M059J (cell line): ENCODE measurements around the gene BLM. TPM values are rescaled to one million over a fixed set of nuclear protein-coding genes. Genes with fewer than 3 reads are reported as not detected.
A peak's percentile ranks its signal among the peaks of the same experiment; 100 is the strongest.
"Not testable (repeated sequence)": the region's sequence is repeated elsewhere in the genome, so short reads cannot be mapped to it uniquely, and the experiment has no call there.

Source experiments
- DNase-seq: peaks from one replicate; pipeline ENCODE4 v3.0.0-alpha.2; 2012; ENCODE audit warnings: low read depth
- total RNA-seq: library from RNA; depleted of rRNA; stranded (reverse); fragments of >200 nt; shearing (Covaris generic); gene quantifications from 2 replicates; pipeline ENCODE4 v1.2.3, GENCODE V29; 2014

The BLM gene
- total RNA-seq, 1 experiment from 2014 or later: 9.0 TPM

- no peak for DNase-seq
Observed at GRCh38 chr15:90819850-90820249, 102.7 kb downstream of the BLM start.

GRCh38 chr15:90820481-90820880 lies 103.3 kb downstream of the BLM start:
- no peak for DNase-seq

- DNase-seq: no peak
Observed at GRCh38 chr15:90822204-90822955, 105.2 kb downstream of the BLM start.

- no peak for DNase-seq
Observed at GRCh38 chr15:90823455-90823974, 106.4 kb downstream of the BLM start.

- not testable (repeated sequence) for DNase-seq
Observed at GRCh38 chr15:90825115-90825899, 108.2 kb downstream of the BLM start.

GRCh38 chr15:90826206-90826885 lies 109.2 kb downstream of the BLM start:
- not testable (repeated sequence) for DNase-seq

- DNase-seq: no peak
Observed at GRCh38 chr15:90826886-90827435, 109.8 kb downstream of the BLM start.

- DNase-seq: no peak
Observed at GRCh38 chr15:90828111-90828510, 111.0 kb downstream of the BLM start.

- no peak for DNase-seq
Observed at GRCh38 chr15:90829126-90829525, 112.0 kb downstream of the BLM start.

- DNase-seq: no peak
Observed at GRCh38 chr15:90829942-90830440, 112.8 kb downstream of the BLM start.

GRCh38 chr15:90834626-90835025 lies 117.5 kb downstream of the BLM start:
- no peak for DNase-seq

- DNase-seq: peak; percentile 62
Observed at GRCh38 chr15:90836296-90836871, 119.2 kb downstream of the BLM start.

GRCh38 chr15:90837094-90837493 lies 119.9 kb downstream of the BLM start:
- DNase-seq: no peak

- no peak for DNase-seq
Observed at GRCh38 chr15:90838139-90838538, 121.0 kb downstream of the BLM start.

GRCh38 chr15:90838544-90838943 lies 121.4 kb downstream of the BLM start:
- DNase-seq: no peak

GRCh38 chr15:90839187-90840071 lies 122.3 kb downstream of the BLM start:
- peak; percentile 49 for DNase-seq

GRCh38 chr15:90840157-90840855 lies 123.2 kb downstream of the BLM start:
- DNase-seq: no peak

- DNase-seq: no peak
Observed at GRCh38 chr15:90840954-90841353, 123.8 kb downstream of the BLM start.

GRCh38 chr15:90844696-90845095 lies 127.5 kb downstream of the BLM start:
- no peak for DNase-seq
